Hepatocyte (in vitro differentiated cells): ENCODE measurements around the gene SDK1. TPM values are rescaled to one million over a fixed set of nuclear protein-coding genes. Genes with fewer than 3 reads are reported as not detected.

Source experiments
- DNase-seq: peaks from one replicate; pipeline ENCODE4 v3.0.0-alpha.2; 2016; ENCODE audit warnings: low spot score
- H2AFZ ChIP-seq: fragments of 200-600 bp; sonication (generic); 2 replicates; pipeline ENCODE4 v1.6.0; 2016; ENCODE audit warnings: antibody characterized with exemption, mild to moderate bottlenecking
- H3K27ac ChIP-seq: fragments of 200-600 bp; sonication (generic); 2 replicates; pipeline ENCODE4 v1.5.1; 2016; ENCODE audit warnings: mild to moderate bottlenecking
- H3K27me3 ChIP-seq: fragments of 200-600 bp; sonication (generic); 2 replicates; pipeline ENCODE4 v1.6.1; 2016
- H3K36me3 ChIP-seq: fragments of 200-600 bp; sonication (generic); replicated peaks from 2 replicates; pipeline ENCODE4 v1.5.1; 2016; ENCODE audit warnings: low read depth; ENCODE audit not compliant: insufficient read depth
- H3K4me1 ChIP-seq: fragments of 200-600 bp; sonication (generic); 2 replicates; pipeline ENCODE4 v1.5.1; 2016; ENCODE audit warnings: mild to moderate bottlenecking, moderate library complexity; ENCODE audit not compliant: insufficient read depth
- H3K4me2 ChIP-seq: fragments of 200-600 bp; sonication (generic); 2 replicates; pipeline ENCODE4 v1.6.0; 2016
- H3K4me3 ChIP-seq: fragments of 200-600 bp; sonication (generic); 2 replicates; pipeline ENCODE4 v1.5.1; 2016; ENCODE audit warnings: mild to moderate bottlenecking
- H3K79me2 ChIP-seq: fragments of 200-600 bp; sonication (generic); 2 replicates; pipeline ENCODE4 v1.6.0; 2017; ENCODE audit warnings: mild to moderate bottlenecking
- H3K9me2 ChIP-seq: fragments of 200-600 bp; sonication (generic); replicated peaks from 2 replicates; pipeline ENCODE4 v1.6.0; 2017; ENCODE audit warnings: mild to moderate bottlenecking; ENCODE audit not compliant: insufficient read depth
- H3K9me3 ChIP-seq: fragments of 200-600 bp; sonication (generic); 2 replicates; pipeline ENCODE4 v1.5.1; 2016; ENCODE audit warnings: low read depth, mild to moderate bottlenecking
- H4K20me1 ChIP-seq: fragments of 200-600 bp; sonication (generic); 2 replicates; pipeline ENCODE4 v1.6.0; 2016; ENCODE audit warnings: mild to moderate bottlenecking; ENCODE audit not compliant: insufficient read depth, poor library complexity, severe bottlenecking
- CTCF ChIP-seq: fragments of 200-600 bp; sonication (generic); IDR thresholded peaks from 2 replicates; pipeline ENCODE4 v1.5.1; 2016; ENCODE audit warnings: antibody characterized with exemption, mild to moderate bottlenecking; ENCODE audit not compliant: poor library complexity
- EZH2 ChIP-seq: fragments of 200-600 bp; sonication (generic); IDR thresholded peaks from 2 replicates; pipeline ENCODE4 v1.6.1; 2016; ENCODE audit warnings: antibody characterized with exemption, mild to moderate bottlenecking, borderline replicate concordance
- EZH2phosphoT487 ChIP-seq: fragments of 200-600 bp; sonication (generic); IDR thresholded peaks from one replicate; pipeline ENCODE4 v1.6.1; 2018; ENCODE audit warnings: antibody characterized with exemption, mild to moderate bottlenecking, low read depth, moderate library complexity; ENCODE audit not compliant: unreplicated experiment, severe bottlenecking
- WGBS: methylation state at CpG from one replicate; pipeline ENCODE4 v1.1.6; 2016; ENCODE audit warnings: low lambda C conversion rate; ENCODE audit errors: missing lambda C conversion rate; 5-methylcytosine and 5-hydroxymethylcytosine counted together
- polyA plus RNA-seq: library from polyadenylated mRNA; unstranded; fragments of >200 nt; fragmentation: Nextera tagmentation; extraction: Ambion mirVana; gene quantifications from 2 replicates; pipeline ENCODE4 v1.2.1, GENCODE V29; 2016
- total RNA-seq: library from RNA; depleted of rRNA; stranded (reverse); fragments of >200 nt; gene quantifications from 2 replicates; pipeline ENCODE4 v1.2.3, GENCODE V29; 2014

The SDK1 gene
- total and polyA plus RNA-seq, 2 experiments from 2014 or later = 4.3 to 10.0 TPM

DNA sequence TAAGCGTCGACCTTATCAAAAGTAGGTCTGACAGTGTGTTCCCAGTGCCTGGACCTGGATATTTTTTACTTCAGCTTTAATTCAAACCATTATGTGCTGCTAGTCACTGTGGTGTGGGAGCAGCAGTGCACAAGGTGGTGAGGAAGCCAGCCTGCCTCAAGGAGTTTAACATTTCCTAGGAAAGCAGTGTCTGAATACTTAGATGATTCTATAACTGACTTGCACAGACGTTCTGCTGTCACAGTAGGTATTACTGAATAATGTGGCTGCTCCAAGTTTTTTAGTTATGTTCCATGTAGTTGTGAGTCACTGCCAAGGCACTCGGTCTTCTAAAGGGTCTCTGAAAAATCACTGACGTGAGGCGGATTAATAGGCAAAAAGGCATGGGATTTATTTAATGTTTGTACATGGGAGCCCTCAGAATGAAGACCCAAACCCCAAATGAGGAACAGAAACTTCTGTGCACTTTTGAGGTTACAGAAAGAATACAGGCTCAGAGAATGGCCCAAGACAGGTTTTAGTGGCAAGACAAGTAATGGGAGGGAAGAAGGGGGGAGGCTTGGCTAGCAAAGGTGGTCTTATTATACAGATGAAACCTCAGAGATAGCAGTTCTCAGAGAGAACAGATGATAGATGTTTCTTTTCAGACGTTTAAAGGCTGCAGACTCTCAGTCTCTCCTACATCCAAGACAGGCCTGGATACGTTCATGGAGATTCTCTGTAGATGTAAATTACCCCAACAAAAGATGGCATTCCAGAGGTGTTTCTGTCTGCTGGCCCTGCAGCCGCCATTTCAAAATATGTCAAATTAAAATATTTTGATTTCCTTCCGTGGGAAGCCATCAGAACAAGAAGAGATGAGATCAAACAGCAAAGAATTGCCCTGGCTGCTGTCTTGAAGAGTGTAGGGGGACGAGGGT, 209.3 kb downstream of the SDK1 start:
- H2AFZ ChIP-seq = no peak overlapping the region
- no peak overlapping the region for H3K27ac ChIP-seq
- H3K27me3 ChIP-seq = no peaks in the 10 kb centered on the region

GRCh38 chr7:3517344-3517743, 216.3 kb downstream of the SDK1 start:
- Histone ChIP-seq H3K4me3 (no peak overlapping the region), H4K20me1 (no peaks in the 10 kb centered on the region), H3K4me2 (no peak overlapping the region), H3K27me3 (no peaks in the 10 kb centered on the region), H2AFZ (no peak overlapping the region), H3K9me2 (no peaks in the 10 kb centered on the region), H3K9me3 (no peaks in the 10 kb centered on the region), H3K36me3 (no peaks in the 10 kb centered on the region), H3K27ac (no peak overlapping the region), H3K4me1 (peaks cover 18% of the 10 kb centered on the region), H3K79me2 (peaks cover 5% of the 10 kb centered on the region)
- 71% methylated on average over 3 of the region's 3 CpGs for WGBS
- TF ChIP-seq EZH2phosphoT487 = no peak
- no peak for TF ChIP-seq CTCF
- no peak for TF ChIP-seq EZH2
- DNase-seq = no peak

More for the DNA sequence above, 209.3 kb downstream of the SDK1 start:
- Histone ChIP-seq H3K4me3 (no peak overlapping the region), H4K20me1 (no peaks in the 10 kb centered on the region), H3K4me2 (no peak overlapping the region), H3K79me2 (no peaks in the 10 kb centered on the region), H3K9me2 (no peaks in the 10 kb centered on the region), H3K36me3 (no peaks in the 10 kb centered on the region), H3K4me1 (no peaks in the 10 kb centered on the region), H3K9me3 (peaks cover 15% of the 10 kb centered on the region)
- 64% methylated on average over 11 of the region's 11 CpGs for WGBS
- no peak for TF ChIP-seq EZH2
- TF ChIP-seq EZH2phosphoT487 = no peak
- no peak for TF ChIP-seq CTCF
- DNase-seq = no peak

- Histone ChIP-seq H4K20me1 (no peaks in the 10 kb centered on the region), H3K36me3 (no peaks in the 10 kb centered on the region), H3K9me2 (no peaks in the 10 kb centered on the region), H3K27ac (no peak overlapping the region), H3K27me3 (no peaks in the 10 kb centered on the region), H2AFZ (no peak overlapping the region), H3K79me2 (peaks cover 5% of the 10 kb centered on the region), H3K4me1 (peaks cover 18% of the 10 kb centered on the region), H3K9me3 (no peaks in the 10 kb centered on the region), H3K4me3 (no peak overlapping the region), H3K4me2 (no peak overlapping the region)
- no peak for DNase-seq
- 59% methylated on average over 1 of the region's 1 CpG for WGBS
- TF ChIP-seq EZH2phosphoT487 (no peak), EZH2 (no peak), CTCF (no peak)
These were observed 217.5 kb downstream of the SDK1 start for GRCh38 chr7:3518546-3518945.
